ENCODE data around the gene PIEZO2.

The PIEZO2 gene

GRCh38 chr18:11104307-11104706 lies 45.1 kb downstream of the PIEZO2 start:
- Histone ChIP-seq H3K4me3 (ENCODE audit: low read depth, low read length, poor library complexity, severe bottlenecking) (no peak overlapping the region), H3K79me2 (ENCODE audit: insufficient read depth, low read length) (no peaks in the 10 kb centered on the region), H3F3A (ENCODE audit: insufficient read depth, low read length) (no peaks in the 10 kb centered on the region), H3K9ac (ENCODE audit: low read length) (no peak overlapping the region), H3K36me3 (ENCODE audit: insufficient read depth, low read length) (no peaks in the 10 kb centered on the region), H2AFZ (ENCODE audit: low read length) (no peak overlapping the region), H3K27me3 (ENCODE audit: insufficient read depth, low read length) (no peaks in the 10 kb centered on the region), H3K4me1 (ENCODE audit: insufficient read depth, low read length, severe bottlenecking) (no peaks in the 10 kb centered on the region), H3K4me2 (ENCODE audit: low read length) (no peak overlapping the region), H4K20me1 (ENCODE audit: insufficient read depth, low read length) (no peaks in the 10 kb centered on the region), H3K27ac (ENCODE audit: low read depth, low read length, poor library complexity, severe bottlenecking) (no peak overlapping the region), H3K9me3 (ENCODE audit: low read length) (no peaks in the 10 kb centered on the region), H3K9me2 (ENCODE audit: low read depth, low read length) (no peaks in the 10 kb centered on the region)
- TF ChIP-seq CTCF (IDR thresholded peaks at IDR 0.05; ENCODE audit: low read length) (no peak), EZH2 (IDR thresholded peaks at IDR 0.05; ENCODE audit: borderline replicate concordance, low read length) (no peak)

GRCh38 chr18:11096839-11097750 lies 52.3 kb downstream of the PIEZO2 start:
- Histone ChIP-seq H2AFZ (ENCODE audit: low read length) (no peak overlapping the region), H3F3A (ENCODE audit: insufficient read depth, low read length) (no peaks in the 10 kb centered on the region), H3K9ac (ENCODE audit: low read length) (no peak overlapping the region), H3K4me2 (ENCODE audit: low read length) (no peak overlapping the region), H3K9me2 (ENCODE audit: low read depth, low read length) (no peaks in the 10 kb centered on the region), H4K20me1 (ENCODE audit: insufficient read depth, low read length) (no peaks in the 10 kb centered on the region), H3K4me1 (ENCODE audit: insufficient read depth, low read length, severe bottlenecking) (no peaks in the 10 kb centered on the region), H3K27me3 (ENCODE audit: insufficient read depth, low read length) (no peaks in the 10 kb centered on the region), H3K36me3 (ENCODE audit: insufficient read depth, low read length) (no peaks in the 10 kb centered on the region), H3K79me2 (ENCODE audit: insufficient read depth, low read length) (no peaks in the 10 kb centered on the region), H3K27ac (ENCODE audit: low read depth, low read length, poor library complexity, severe bottlenecking) (no peak overlapping the region), H3K9me3 (ENCODE audit: low read length) (no peaks in the 10 kb centered on the region), H3K4me3 (ENCODE audit: low read depth, low read length, poor library complexity, severe bottlenecking) (no peak overlapping the region)
- TF ChIP-seq CTCF (IDR thresholded peaks at IDR 0.05; ENCODE audit: low read length), result no peak
- no peak for TF ChIP-seq EZH2 (IDR thresholded peaks at IDR 0.05; ENCODE audit: borderline replicate concordance, low read length)

- Histone ChIP-seq H2AFZ (ENCODE audit: low read length) (no peak overlapping the region), H3K9me2 (ENCODE audit: low read depth, low read length) (no peaks in the 10 kb centered on the region), H3K4me1 (ENCODE audit: insufficient read depth, low read length, severe bottlenecking) (no peaks in the 10 kb centered on the region), H3K36me3 (ENCODE audit: insufficient read depth, low read length) (no peaks in the 10 kb centered on the region), H4K20me1 (ENCODE audit: insufficient read depth, low read length) (no peaks in the 10 kb centered on the region), H3K27ac (ENCODE audit: low read depth, low read length, poor library complexity, severe bottlenecking) (no peak overlapping the region), H3F3A (ENCODE audit: insufficient read depth, low read length) (no peaks in the 10 kb centered on the region), H3K79me2 (ENCODE audit: insufficient read depth, low read length) (no peaks in the 10 kb centered on the region), H3K9me3 (ENCODE audit: low read length) (no peaks in the 10 kb centered on the region), H3K4me3 (ENCODE audit: low read depth, low read length, poor library complexity, severe bottlenecking) (no peak overlapping the region), H3K9ac (ENCODE audit: low read length) (no peak overlapping the region), H3K27me3 (ENCODE audit: insufficient read depth, low read length) (no peaks in the 10 kb centered on the region), H3K4me2 (ENCODE audit: low read length) (no peak overlapping the region)
- no peak for TF ChIP-seq EZH2 (IDR thresholded peaks at IDR 0.05; ENCODE audit: borderline replicate concordance, low read length)
- no peak for TF ChIP-seq CTCF (IDR thresholded peaks at IDR 0.05; ENCODE audit: low read length)
Observed at GRCh38 chr18:11096411-11096810, 53.0 kb downstream of the PIEZO2 start.

All from OCI-LY1 (cell line).